Measurements from ENCODE around the gene BNIP3.

BNIP3 gene

DNA sequence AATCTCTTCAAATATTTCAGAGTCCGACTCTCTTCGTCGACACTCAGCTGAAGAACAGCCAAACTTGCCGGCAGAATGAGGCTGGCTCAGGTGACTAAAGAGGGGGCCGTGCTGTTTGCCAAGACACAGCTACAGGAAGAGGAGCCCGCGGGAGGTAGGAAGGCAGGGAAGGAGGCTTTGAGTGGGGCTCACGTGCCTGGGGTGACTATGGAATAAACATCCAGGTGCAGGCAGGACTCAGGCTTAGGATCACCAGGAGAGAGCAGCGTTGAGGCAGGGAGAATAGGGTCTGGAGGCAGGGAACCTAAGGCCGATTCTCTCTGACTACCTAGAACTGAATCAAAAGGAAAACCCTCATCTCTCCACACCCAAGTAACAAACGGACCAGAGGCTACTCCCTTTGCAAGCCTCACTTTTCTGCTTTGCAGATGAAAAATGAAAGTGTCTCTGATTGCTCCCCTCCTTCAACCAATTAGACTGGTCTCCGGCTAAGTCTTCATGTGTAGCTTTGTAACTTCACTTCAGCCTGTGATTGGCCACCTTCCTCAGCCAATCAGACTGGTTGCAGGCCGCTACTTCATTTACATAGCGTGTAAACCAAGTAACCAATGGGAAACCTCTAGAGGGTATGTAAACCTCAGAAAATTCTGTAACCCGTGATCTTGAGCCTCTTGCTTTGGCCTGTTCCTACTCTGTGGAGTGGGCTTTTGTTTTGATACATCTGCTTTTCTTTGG lies 19.7 kb upstream of the BNIP3 start:
- H3K9me3 Mint-ChIP-seq = peaks cover 13% of the 10 kb centered on the region
- H3K4me1 Mint-ChIP-seq = peaks cover 56% of the 10 kb centered on the region
- DNase-seq = no peak
- H3K4me3 Mint-ChIP-seq = no peak overlapping the region
- no peaks in the 10 kb centered on the region for H3K36me3 Mint-ChIP-seq (ENCODE audit: low read depth)
- TF ChIP-seq, protein P1, sequence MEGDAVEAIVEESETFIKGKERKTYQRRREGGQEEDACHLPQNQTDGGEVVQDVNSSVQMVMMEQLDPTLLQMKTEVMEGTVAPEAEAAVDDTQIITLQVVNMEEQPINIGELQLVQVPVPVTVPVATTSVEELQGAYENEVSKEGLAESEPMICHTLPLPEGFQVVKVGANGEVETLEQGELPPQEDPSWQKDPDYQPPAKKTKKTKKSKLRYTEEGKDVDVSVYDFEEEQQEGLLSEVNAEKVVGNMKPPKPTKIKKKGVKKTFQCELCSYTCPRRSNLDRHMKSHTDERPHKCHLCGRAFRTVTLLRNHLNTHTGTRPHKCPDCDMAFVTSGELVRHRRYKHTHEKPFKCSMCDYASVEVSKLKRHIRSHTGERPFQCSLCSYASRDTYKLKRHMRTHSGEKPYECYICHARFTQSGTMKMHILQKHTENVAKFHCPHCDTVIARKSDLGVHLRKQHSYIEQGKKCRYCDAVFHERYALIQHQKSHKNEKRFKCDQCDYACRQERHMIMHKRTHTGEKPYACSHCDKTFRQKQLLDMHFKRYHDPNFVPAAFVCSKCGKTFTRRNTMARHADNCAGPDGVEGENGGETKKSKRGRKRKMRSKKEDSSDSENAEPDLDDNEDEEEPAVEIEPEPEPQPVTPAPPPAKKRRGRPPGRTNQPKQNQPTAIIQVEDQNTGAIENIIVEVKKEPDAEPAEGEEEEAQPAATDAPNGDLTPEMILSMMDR (IDR thresholded peaks at IDR 0.05) = no peak
- H3K27ac Mint-ChIP-seq = no peak overlapping the region
- H3K27me3 Mint-ChIP-seq (ENCODE audit: low read depth, poor library complexity) = peaks cover 5% of the 10 kb centered on the region

DNA sequence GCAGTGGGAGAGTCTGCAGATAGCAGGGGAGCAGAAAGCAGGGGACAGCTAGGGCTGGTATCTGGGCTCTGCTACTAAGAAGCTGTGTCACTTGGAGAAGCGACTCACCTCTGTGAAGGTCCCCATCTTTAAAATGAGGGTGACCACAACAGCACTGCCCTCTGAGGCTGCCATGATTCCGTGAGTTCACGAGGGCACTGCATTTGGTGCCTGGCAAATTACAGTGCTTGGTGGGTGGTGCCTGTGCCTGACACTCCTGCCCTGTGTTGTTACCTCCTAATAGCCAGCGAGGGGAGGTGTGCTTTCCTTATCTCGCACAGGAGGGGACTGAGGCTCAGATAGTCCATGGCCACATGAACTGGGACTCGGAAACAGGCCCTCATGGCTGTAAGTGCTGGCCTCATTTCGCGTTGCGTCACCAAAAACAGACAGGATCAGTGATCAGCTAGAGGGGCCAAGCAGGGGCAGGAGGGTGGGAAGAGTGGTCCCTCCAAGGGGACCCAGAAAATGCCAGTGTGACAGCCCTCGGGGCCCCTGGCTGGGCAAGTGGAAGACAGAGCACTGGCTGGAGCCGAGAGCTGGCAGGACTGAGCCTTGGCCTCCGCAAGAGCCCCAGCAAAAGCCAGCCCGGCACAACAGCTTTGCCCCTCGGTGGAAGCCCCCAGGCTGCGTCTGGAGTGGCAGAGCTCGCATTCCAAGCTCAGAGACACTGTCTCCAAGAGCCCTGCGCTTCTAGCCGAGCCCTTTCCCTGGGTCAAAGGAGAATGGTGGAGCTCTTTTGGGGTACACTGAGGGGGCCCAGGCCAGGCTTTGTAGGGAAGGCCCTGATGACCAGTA lies 17.3 kb upstream of the BNIP3 start:
- DNase-seq = no peak
- peaks cover 49% of the 10 kb centered on the region for H3K4me1 Mint-ChIP-seq
- H3K9me3 Mint-ChIP-seq = no peaks in the 10 kb centered on the region
- TF ChIP-seq, protein P1 (IDR thresholded peaks at IDR 0.05) = no peak
- H3K27me3 Mint-ChIP-seq (ENCODE audit: low read depth, poor library complexity) = peaks cover 1% of the 10 kb centered on the region
- no peak overlapping the region for H3K4me3 Mint-ChIP-seq
- H3K27ac Mint-ChIP-seq = no peak overlapping the region
- no peaks in the 10 kb centered on the region for H3K36me3 Mint-ChIP-seq (ENCODE audit: low read depth)

DNA sequence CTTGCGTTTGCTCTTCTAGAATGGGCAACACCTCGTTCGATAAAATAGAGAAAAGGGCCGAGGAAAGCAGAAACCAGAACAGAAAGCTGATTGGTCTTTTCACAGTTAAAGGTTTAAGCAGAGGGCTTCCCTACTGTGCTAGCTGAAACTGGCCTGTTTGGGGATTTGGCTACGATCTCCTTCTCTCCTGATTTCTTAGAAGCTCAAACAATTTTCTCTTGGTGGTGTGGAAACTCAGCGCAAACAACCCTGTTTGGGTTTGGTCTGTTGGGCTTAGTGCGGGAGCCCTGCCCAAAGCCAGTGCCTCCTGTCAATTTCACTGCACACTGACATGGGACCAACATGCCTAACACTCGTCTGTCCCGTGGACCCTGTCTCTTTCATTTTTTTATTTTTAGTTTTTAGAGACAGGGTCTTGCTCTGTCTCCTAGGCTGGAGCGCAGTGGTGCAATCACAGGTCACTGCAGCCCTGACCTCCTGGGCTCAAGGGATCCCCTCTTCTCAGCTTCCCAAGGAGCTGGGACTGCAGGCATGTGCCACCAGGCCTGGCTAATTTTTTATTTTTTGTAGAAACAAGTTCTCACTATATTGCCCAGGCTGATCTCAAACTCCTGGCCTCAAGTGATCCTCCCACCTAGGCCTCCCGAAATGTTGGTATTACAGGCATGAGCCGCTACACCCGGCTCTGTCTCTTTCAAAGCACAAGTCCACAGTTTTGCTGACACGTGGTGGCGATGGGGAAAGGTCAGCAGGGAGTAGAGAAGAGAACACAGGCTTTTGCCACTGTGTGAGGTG lies 16.5 kb upstream of the BNIP3 start:
- TF ChIP-seq, protein P1 (IDR thresholded peaks at IDR 0.05) = no peak
- Mint-ChIP-seq H3K9me3 (no peaks in the 10 kb centered on the region), H3K4me3 (no peak overlapping the region), H3K27ac (peak overlapping the region; percentile 87), H3K36me3 (ENCODE audit: low read depth) (no peaks in the 10 kb centered on the region), H3K4me1 (peaks cover 43% of the 10 kb centered on the region), H3K27me3 (ENCODE audit: low read depth, poor library complexity) (peaks cover 5% of the 10 kb centered on the region)
- DNase-seq = no peak

DNA sequence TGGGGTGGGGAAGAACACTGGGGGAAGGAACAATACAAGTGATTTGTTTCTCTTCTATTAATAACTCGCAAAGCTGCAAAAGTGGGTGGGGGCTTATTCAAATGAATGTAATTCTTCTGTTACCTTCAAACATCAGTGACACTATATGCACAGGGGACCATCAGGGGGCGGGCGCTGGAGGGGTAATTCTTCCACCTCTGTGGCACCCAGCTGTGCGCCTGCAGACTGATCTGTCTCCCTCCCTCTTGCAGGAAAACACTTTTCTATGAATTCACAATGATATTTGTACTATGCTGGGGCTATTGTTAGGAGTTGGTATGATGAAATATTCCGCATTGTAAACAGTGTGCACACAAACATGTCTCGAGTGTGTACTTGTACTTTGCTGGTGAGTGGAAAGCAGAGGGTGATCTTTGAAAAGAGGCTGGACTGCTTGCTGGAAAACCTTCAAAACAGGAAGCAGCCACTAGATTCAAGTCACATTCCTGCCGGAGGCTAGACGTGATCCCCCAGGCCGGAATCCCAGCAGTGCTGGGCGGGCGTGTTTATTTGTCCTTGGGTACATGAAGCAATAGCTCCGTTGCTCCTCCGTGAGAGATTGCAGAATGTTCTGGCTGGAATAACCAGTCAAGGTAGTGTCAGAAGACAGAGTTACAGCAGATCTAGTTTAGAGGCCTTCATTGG lies 15.8 kb upstream of the BNIP3 start:
- Mint-ChIP-seq H3K4me3 (peak overlapping the region; percentile 10), H3K27me3 (ENCODE audit: low read depth, poor library complexity) (peaks cover 5% of the 10 kb centered on the region), H3K36me3 (ENCODE audit: low read depth) (no peaks in the 10 kb centered on the region), H3K27ac (peak overlapping the region; percentile 87), H3K9me3 (no peaks in the 10 kb centered on the region), H3K4me1 (peaks cover 47% of the 10 kb centered on the region)
- TF ChIP-seq, protein P1 (IDR thresholded peaks at IDR 0.05) = no peak
- DNase-seq = peak; percentile 31

DNA sequence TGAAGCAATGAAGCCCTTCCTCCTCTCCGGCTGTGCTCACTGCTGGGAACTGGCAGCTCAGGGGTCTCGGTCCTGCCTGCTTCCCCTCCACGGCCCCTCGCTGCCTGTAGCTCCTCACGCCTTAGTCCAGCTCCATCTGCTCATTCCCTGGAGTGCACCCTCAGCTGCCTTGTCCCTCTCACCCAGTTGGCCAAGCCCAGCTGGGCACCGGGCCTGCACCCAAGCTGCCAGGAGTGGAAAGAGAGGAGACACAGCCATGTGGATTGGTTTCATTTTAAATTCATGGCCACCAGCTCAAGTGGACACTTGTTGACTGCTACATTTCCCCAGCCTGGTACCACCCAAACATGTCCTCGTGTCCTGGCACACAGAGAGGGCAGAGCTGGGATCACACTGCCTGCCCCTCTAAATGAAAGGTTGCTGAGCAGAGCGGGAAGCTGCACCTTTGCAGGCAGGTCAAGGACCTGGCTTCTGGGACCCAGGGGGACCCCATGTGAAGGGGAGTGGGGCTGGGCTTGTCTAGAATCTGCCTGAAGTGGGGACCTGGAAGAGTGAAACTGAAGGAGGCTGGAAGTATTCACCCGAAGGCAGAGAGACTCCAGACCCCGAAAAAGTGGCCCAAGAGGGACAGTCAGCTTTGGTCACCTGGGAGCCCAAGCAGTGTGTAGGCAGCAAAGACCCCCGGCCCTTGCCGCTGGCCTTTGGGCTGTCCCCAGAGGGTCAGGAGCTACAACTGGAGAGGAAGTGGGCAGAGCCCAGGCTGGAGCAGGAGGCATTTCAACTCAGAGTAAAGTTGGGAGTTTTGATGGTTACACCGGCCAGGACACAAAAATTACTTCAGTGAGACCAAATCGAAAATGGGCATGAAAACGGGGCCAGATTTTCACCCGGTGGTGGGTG lies 15.0 kb upstream of the BNIP3 start:
- no peak for DNase-seq
- no peaks in the 10 kb centered on the region for H3K36me3 Mint-ChIP-seq (ENCODE audit: low read depth)
- TF ChIP-seq, protein P1 (IDR thresholded peaks at IDR 0.05) = no peak
- peaks cover 46% of the 10 kb centered on the region for H3K4me1 Mint-ChIP-seq
- H3K9me3 Mint-ChIP-seq = no peaks in the 10 kb centered on the region
- no peak overlapping the region for H3K4me3 Mint-ChIP-seq
- H3K27ac Mint-ChIP-seq = no peak overlapping the region
- peaks cover 5% of the 10 kb centered on the region for H3K27me3 Mint-ChIP-seq (ENCODE audit: low read depth, poor library complexity)

Measured in nephron progenitor cell (in vitro differentiated cells).